Mucosa of rectum (tissue), 2 donors: ENCODE data around the gene GON4L.
"Not testable (repeated sequence)": the region's sequence is repeated elsewhere in the genome, so short reads cannot be mapped to it uniquely, and the experiment has no call there.

ENCODE experiments used
- H3K27ac ChIP-seq, 2 donors: one replicate each; pipeline ENCODE4 v1.7.0; 2013; ENCODE audit warnings: inconsistent platforms in 2 of 2, low read depth in 2 of 2, low read length in 2 of 2
- H3K27me3 ChIP-seq, 2 donors: one replicate each; pipeline ENCODE4 v1.7.0; 2013; ENCODE audit warnings: low read length in 2 of 2; ENCODE audit not compliant: control insufficient read depth in 2 of 2, insufficient read depth in 2 of 2
- H3K36me3 ChIP-seq, 2 donors: one replicate each; pipeline ENCODE4 v1.7.0; 2013; ENCODE audit warnings: low read length in 2 of 2; ENCODE audit not compliant: control insufficient read depth in 2 of 2, insufficient read depth in 2 of 2
- H3K4me1 ChIP-seq, 2 donors: one replicate each; pipeline ENCODE4 v1.7.0; 2013; ENCODE audit warnings: low read length in 2 of 2, mild to moderate bottlenecking in 1 of 2; ENCODE audit not compliant: control insufficient read depth in 2 of 2, insufficient read depth in 2 of 2
- H3K4me3 ChIP-seq, 2 donors: one replicate each; pipeline ENCODE4 v1.7.0; 2013; ENCODE audit warnings: low read length in 2 of 2
- H3K9ac ChIP-seq, 2 donors: one replicate each; pipeline ENCODE4 v1.7.0; 2013; ENCODE audit warnings: low read length in 2 of 2, low read depth in 1 of 2, mild to moderate bottlenecking in 1 of 2
- H3K9me3 ChIP-seq, 2 donors: one replicate each; pipeline ENCODE4 v1.7.0; 2013; ENCODE audit warnings: low read length in 2 of 2; ENCODE audit not compliant: control insufficient read depth in 2 of 2
- donor health status: healthy.
- donor health status: Normal muscosa, but diverticular disease.

The GON4L gene

DNA sequence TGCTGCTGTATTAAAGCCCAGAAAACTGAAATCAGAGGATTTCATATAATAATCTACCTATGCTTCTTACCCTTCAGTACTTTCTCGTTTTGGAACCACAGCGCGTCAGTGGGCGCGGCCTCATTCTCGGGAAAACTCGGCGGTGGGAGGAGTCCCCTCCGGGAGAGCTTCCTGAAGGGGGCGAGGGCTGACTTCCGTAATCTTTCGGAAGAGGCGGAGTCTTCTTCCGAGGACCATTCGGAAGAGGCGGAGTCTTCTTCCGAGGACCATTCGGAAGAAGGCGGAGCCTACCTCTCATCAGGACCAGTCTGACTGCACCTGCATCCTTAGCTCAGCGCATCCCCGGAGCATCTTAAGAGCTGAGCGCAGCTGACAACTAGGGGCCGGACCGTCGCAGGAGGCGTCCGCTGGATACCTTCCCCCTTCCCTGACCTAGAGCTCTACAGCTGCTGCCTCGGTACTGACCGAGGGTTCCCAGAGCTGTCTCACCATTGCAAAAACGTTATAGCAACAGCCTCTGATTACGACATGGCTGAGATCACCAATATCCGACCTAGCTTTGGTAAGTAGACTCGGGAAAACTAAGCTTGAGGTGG is 2.3 kb upstream of the GON4L start, which contains the start of gene SYT11:
SYT11 (plus strand) TSS at position 334 of the 596 bp plus-strand sequence; CDS start at position 529, 195 bp downstream.
- Histone ChIP-seq H3K9ac (peak within 1 kb of the TSS; percentile 50 to 82), H3K4me1 (peaks cover 13 to 16% of the 10 kb centered on the region in 2 donors), H3K9me3 (no peaks in the 10 kb centered on the region), H3K4me3 (peak within 1 kb of the TSS; percentile 59 to 77), H3K27me3 (no peaks in the 10 kb centered on the region), H3K27ac (peak within 1 kb of the TSS; percentile 71 to 76), H3K36me3 (peaks cover 0 to 3% of the 10 kb centered on the region in 2 donors)

DNA sequence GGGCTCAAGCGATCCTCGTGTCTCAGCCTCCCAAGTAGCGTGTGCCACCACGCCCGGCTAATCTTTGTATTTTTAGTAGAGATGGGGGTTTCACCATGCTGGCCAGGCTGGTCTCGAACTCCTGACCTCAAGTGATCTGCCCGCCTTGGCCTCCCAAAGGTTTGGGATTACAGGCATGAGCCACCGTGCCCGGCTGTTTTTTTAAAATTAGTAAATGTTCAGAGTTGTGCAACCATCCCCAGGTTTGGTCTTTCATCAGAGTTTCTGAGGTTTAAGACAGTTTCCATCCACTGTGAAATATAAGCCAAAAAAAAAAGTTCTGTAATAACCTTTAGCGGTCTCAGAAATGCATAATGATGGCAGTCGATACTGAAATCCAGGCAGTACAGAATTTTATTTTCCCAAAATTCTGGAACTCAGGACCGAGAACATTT is 1.8 kb upstream of the GON4L start:
- H3K4me3 ChIP-seq, result peak overlapping the region; percentile 59 to 77
- peaks cover 13 to 16% of the 10 kb centered on the region in 2 donors for H3K4me1 ChIP-seq
- peaks cover 0 to 5% of the 10 kb centered on the region in 2 donors for H3K36me3 ChIP-seq

DNA sequence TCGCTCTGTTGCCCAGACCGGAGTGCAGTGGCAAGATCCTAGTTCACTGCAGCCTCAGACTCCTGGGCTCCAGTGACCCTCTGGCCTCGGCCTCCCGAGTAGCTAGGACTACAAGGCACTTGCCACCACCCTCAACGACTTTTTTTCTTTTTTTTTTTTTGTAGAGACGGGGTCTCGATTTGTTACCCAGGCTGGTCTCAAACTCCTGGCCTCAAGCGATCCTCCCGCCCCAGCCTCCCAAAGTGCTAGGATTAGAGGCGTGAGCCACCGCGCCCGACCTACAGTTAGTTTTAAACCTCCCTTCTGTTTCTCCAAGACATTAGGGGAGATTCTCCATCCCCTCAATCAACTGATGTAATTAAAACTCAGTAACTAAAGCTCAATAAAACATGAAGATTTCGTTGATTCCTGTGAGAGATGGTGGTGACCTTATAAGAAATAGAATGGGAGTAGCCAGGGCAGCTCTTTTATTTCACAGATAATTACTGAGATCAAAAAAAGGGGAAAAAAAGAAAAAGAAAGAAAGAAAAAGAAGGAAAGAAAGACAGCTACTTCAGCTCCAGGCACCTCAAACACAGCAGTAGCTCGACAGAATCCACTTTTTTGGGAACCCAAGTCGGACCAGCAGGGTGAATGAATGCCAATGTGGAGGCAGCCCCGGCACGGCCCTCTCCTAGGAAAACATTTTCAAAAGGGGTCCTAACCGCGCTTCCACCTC is 598 bp downstream of the GON4L start:
- peak overlapping the region; percentile 86 to 96 for H3K4me3 ChIP-seq
- peaks cover 9 to 17% of the 10 kb centered on the region in 2 donors for H3K36me3 ChIP-seq
- H3K27ac ChIP-seq, result peak overlapping the region; percentile 71 to 74
- H3K9ac ChIP-seq, result peak overlapping the region; percentile 75 to 97
- no peaks in the 10 kb centered on the region for H3K27me3 ChIP-seq
- H3K4me1 ChIP-seq, result peaks cover 13 to 16% of the 10 kb centered on the region in 2 donors
- H3K9me3 ChIP-seq, result no peaks in the 10 kb centered on the region

More for the DNA sequence above, 1.8 kb upstream of the GON4L start:
- peak overlapping the region; percentile 66 to 76 for H3K27ac ChIP-seq
- no peaks in the 10 kb centered on the region for H3K9me3 ChIP-seq
- peak overlapping the region; percentile 48 to 82 for H3K9ac ChIP-seq
- no peaks in the 10 kb centered on the region for H3K27me3 ChIP-seq

DNA sequence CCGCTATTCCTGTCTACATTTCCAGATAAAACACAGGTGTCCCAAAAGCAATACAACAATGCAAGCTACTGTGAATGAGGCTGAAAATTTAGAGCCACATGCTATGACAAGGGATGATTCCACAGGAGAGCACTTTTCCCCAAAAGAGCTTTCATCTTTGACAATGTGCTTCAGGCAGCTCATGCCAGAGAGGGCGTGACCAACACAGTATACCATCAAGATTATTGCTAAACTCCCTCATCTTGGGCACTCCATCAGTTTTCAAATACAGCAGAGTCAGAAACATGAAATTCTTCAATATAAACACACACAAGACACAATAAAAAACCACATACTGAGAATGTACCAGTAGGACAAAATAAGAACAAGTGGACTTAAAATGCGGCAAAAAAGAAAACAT is 6.7 kb downstream of the GON4L start:
- peaks cover 12 to 25% of the 10 kb centered on the region in 2 donors for H3K36me3 ChIP-seq
- H3K9ac ChIP-seq, result no peak overlapping the region

DNA sequence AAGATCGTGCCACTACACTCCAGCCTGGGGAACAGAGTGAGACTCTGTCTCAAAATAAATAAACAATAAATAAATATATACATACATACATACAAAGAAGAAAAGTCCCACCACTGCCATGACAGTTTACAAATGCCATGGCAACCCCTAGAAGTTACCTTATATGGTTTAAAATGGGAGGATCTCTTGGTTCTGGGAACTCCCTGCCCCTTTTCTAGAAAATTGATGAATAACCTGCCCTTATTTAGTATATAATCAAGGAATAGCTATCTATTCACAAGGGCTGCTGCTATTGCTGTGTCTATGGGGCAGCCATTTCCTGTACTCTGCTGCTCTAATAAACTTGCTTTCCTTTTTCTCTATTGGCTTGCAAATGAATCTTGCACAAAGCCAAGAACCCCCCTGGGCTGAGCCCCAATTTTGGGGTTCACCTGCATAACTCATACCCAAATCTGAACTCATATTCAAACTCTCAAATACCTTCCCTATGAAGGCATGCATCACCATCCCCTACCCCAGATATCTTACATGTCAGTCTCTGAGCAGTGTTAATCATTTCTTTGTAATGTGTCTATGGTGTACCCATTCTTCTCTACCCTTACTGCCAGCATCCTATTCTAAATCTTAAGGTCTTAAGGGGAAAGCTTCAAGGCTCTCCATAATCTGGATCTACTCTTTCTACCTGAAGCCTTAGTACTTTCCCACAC is 9.0 kb downstream of the GON4L start:
- H3K4me3 ChIP-seq, result no peak overlapping the region
- no peak overlapping the region for H3K9ac ChIP-seq
- H3K27me3 ChIP-seq, result no peaks in the 10 kb centered on the region
- H3K4me1 ChIP-seq, result peaks cover 0 to 3% of the 10 kb centered on the region in 2 donors
- peaks cover 13 to 23% of the 10 kb centered on the region in 2 donors for H3K36me3 ChIP-seq
- no peaks in the 10 kb centered on the region for H3K9me3 ChIP-seq
- H3K27ac ChIP-seq, result no peak overlapping the region

More for the DNA sequence above, 6.7 kb downstream of the GON4L start:
- Histone ChIP-seq H3K27ac (no peak overlapping the region), H3K4me3 (no peak overlapping the region), H3K9me3 (no peaks in the 10 kb centered on the region), H3K4me1 (peaks cover 0 to under 1% of the 10 kb centered on the region in 2 donors), H3K27me3 (no peaks in the 10 kb centered on the region)

DNA sequence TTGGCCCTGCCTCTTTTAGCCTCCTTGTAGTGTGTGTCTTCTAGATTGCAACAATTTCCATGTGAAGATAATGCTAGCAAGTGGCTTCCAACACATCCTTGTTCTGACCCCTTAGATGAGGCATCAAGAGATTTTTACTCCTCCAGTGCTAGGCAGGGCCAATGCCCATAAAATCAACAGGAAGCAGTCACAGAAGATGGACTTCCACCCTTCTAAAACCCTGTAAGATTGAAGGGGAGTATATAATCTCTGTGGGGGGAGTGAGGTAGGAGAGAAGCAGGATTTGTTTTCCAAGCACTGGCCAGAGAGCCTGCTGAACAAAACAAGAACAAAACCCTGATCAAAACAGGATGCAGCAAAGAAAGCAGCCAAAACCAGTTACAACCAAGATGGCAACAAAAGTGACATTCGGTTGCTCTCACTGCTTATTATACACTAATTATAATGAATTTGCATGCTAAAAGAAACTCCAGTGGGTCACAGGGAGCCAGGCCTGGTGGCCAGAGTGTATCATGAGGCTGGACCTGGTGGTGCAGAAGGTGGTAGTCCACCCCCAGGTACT is 12.1 kb downstream of the GON4L start:
- Histone ChIP-seq H3K4me1 (peaks cover 0 to 3% of the 10 kb centered on the region in 2 donors), H3K4me3 (no peak overlapping the region), H3K9me3 (no peaks in the 10 kb centered on the region), H3K9ac (no peak overlapping the region), H3K27me3 (no peaks in the 10 kb centered on the region), H3K36me3 (peaks cover 11 to 16% of the 10 kb centered on the region in 2 donors), H3K27ac (no peak overlapping the region)

DNA sequence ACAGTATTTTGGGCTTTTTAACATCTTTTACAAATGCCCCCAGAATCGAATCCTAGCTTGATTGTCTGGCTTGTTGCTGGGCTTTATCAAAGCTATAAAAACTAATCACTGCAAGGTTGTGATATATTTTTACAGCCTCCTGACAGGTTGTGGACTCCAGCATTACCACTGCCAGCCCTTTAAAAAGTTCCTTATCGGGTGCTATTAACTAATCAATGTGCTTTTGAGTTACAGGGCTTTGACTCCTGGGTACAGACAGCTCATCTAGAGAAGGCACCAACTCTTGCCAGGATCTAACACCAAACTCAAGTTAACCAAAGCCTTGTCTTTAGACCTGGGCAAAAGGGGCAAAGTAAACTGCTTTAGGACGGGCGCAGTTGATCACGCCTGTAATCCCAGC is 16.6 kb downstream of the GON4L start:
- Histone ChIP-seq H3K27ac (no peak overlapping the region), H3K4me3 (no peak overlapping the region), H3K36me3 (peaks cover 9 to 13% of the 10 kb centered on the region in 2 donors)

DNA sequence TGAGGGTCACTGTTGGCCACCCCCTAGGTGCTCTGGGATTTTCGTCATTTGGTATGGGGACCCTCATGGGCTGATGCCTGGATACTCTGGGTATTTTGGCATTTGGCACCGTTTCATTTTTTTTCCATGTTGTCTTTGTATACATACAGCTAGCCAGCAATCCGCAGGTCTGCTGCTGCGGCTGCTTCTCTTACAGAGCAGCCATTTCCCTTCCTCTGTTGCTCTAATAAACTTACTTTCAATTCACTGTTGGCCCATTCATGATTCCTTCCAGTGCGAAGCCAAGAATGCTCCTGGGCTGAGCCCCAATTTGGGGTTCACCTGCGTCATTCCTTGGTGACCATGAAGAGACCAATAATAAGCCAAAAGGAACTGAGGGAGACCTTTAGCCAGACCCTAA is 21.5 kb downstream of the GON4L start:
- Histone ChIP-seq H3K4me3 (no peak overlapping the region), H3K9me3 (no peaks in the 10 kb centered on the region), H3K27ac (no peak overlapping the region), H3K36me3 (peaks cover 0 to 2% of the 10 kb centered on the region in 2 donors), H3K4me1 (no peaks in the 10 kb centered on the region), H3K9ac (no peak overlapping the region), H3K27me3 (no peaks in the 10 kb centered on the region)

More for the DNA sequence above, 16.6 kb downstream of the GON4L start:
- Histone ChIP-seq H3K4me1 (peaks cover 0 to 3% of the 10 kb centered on the region in 2 donors), H3K27me3 (no peaks in the 10 kb centered on the region), H3K9ac (no peak overlapping the region), H3K9me3 (no peaks in the 10 kb centered on the region)

DNA sequence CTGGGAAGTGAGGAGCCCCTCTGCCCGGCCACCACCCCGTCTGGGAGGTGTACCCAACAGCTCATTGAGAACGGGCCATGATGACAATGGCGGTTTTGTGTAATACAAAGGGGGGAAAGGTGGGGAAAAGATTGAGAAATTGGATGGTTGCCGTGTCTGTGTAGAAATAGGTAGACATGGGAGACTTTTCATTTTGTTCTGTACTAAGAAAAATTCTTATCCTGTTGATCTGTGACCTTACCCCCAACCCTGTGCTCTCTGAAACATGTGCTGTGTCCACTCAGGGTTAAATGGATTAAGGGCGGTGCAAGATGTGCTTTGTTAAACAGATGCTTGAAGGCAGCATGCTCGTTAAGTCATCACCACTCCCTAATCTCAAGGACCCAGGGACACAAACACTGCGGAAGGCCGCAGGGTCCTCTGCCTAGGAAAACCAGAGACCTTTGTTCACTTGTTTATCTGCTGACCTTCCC is 22.1 kb downstream of the GON4L start:
- not testable (repeated sequence) for H3K4me3 ChIP-seq, H3K36me3 ChIP-seq, H3K27ac ChIP-seq, H3K9ac ChIP-seq, H3K4me1 ChIP-seq, H3K27me3 ChIP-seq, H3K9me3 ChIP-seq
